WTC11 (cell line): ENCODE data around the gene C6orf47.

Experiments used
- IRF2 ChIP-seq: sonication (generic); formaldehyde crosslinking; IDR thresholded peaks from 2 replicates; pipeline ENCODE4 v1.8.0; 2022; ENCODE audit warnings: low read depth, missing genetic modification reagents, borderline replicate concordance
- RELA ChIP-seq: sonication (generic); formaldehyde crosslinking; IDR thresholded peaks from 2 replicates; pipeline ENCODE4 v1.8.1; 2022; ENCODE audit warnings: missing genetic modification reagents, mild to moderate bottlenecking, borderline replicate concordance
- TP53 ChIP-seq: sonication (generic); formaldehyde crosslinking; IDR thresholded peaks from 2 replicates; pipeline ENCODE4 v1.8.1; 2023; ENCODE audit warnings: mild to moderate bottlenecking, missing genetic modification reagents
- TF ChIP-seq, protein P1 (sequence below): fragments of 200-600 bp; IDR thresholded peaks from 2 replicates; pipeline ENCODE4 v1.8.0; 2022; ENCODE audit warnings: antibody characterized with exemption
- TF ChIP-seq, protein P2 (sequence below): sonication (generic); formaldehyde crosslinking; conservative IDR thresholded peaks from 2 replicates; pipeline ENCODE4 v1.8.1; 2022; ENCODE audit warnings: mild to moderate bottlenecking, missing genetic modification reagents
- TF ChIP-seq, protein P3 (sequence below): fragments of 250-450 bp; sonication (Bioruptor Pico); IDR thresholded peaks from 2 replicates; pipeline ENCODE4 v2.1.2; 2022; ENCODE audit warnings: mild to moderate bottlenecking, moderate library complexity
- TF ChIP-seq, protein P4 (sequence below): fragments of 250-450 bp; sonication (Bioruptor Pico); IDR thresholded peaks from 2 replicates; pipeline ENCODE4 v1.9.0; 2021; ENCODE audit warnings: mild to moderate bottlenecking

DNA sequence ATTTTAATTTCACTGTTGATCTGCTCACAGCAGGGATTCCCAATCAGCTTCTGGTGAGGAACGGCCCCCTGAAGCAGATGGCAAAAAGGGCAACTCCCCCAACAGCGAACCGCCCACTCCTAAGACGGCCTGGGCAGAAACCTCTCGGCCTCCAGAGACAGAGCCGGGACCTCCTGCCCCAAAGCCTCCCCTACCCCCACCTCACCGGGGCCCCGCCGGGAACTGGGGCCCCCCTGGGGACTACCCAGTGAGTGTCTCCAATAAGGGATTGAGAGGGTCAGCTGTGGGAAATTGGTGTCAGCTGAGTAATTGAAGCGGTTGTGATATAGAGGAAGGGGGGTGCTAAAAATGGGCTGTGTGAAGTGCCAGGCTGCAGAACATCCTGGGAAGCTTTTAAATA, 33.6 kb downstream of the C6orf47 start:
- TF ChIP-seq, protein P1, sequence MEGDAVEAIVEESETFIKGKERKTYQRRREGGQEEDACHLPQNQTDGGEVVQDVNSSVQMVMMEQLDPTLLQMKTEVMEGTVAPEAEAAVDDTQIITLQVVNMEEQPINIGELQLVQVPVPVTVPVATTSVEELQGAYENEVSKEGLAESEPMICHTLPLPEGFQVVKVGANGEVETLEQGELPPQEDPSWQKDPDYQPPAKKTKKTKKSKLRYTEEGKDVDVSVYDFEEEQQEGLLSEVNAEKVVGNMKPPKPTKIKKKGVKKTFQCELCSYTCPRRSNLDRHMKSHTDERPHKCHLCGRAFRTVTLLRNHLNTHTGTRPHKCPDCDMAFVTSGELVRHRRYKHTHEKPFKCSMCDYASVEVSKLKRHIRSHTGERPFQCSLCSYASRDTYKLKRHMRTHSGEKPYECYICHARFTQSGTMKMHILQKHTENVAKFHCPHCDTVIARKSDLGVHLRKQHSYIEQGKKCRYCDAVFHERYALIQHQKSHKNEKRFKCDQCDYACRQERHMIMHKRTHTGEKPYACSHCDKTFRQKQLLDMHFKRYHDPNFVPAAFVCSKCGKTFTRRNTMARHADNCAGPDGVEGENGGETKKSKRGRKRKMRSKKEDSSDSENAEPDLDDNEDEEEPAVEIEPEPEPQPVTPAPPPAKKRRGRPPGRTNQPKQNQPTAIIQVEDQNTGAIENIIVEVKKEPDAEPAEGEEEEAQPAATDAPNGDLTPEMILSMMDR = no peak
- TF ChIP-seq, protein P2, sequence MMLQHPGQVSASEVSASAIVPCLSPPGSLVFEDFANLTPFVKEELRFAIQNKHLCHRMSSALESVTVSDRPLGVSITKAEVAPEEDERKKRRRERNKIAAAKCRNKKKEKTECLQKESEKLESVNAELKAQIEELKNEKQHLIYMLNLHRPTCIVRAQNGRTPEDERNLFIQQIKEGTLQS (CRISPR knock-in tag) = no peak
- TF ChIP-seq RELA (CRISPR knock-in tag) (no peak), IRF2 (CRISPR knock-in tag) (no peak), TP53 (CRISPR knock-in tag) (no peak)
- TF ChIP-seq, protein P3, sequence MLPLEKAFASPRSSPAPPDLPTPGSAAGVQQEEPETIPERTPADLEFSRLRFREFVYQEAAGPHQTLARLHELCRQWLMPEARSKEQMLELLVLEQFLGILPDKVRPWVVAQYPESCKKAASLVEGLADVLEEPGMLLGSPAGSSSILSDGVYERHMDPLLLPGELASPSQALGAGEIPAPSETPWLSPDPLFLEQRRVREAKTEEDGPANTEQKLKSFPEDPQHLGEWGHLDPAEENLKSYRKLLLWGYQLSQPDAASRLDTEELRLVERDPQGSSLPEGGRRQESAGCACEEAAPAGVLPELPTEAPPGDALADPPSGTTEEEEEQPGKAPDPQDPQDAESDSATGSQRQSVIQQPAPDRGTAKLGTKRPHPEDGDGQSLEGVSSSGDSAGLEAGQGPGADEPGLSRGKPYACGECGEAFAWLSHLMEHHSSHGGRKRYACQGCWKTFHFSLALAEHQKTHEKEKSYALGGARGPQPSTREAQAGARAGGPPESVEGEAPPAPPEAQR (CRISPR knock-in tag) = no peak
- TF ChIP-seq, protein P4, sequence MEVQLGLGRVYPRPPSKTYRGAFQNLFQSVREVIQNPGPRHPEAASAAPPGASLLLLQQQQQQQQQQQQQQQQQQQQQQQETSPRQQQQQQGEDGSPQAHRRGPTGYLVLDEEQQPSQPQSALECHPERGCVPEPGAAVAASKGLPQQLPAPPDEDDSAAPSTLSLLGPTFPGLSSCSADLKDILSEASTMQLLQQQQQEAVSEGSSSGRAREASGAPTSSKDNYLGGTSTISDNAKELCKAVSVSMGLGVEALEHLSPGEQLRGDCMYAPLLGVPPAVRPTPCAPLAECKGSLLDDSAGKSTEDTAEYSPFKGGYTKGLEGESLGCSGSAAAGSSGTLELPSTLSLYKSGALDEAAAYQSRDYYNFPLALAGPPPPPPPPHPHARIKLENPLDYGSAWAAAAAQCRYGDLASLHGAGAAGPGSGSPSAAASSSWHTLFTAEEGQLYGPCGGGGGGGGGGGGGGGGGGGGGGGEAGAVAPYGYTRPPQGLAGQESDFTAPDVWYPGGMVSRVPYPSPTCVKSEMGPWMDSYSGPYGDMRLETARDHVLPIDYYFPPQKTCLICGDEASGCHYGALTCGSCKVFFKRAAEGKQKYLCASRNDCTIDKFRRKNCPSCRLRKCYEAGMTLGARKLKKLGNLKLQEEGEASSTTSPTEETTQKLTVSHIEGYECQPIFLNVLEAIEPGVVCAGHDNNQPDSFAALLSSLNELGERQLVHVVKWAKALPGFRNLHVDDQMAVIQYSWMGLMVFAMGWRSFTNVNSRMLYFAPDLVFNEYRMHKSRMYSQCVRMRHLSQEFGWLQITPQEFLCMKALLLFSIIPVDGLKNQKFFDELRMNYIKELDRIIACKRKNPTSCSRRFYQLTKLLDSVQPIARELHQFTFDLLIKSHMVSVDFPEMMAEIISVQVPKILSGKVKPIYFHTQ = no peak
